NCI-H1694 (cell line): ENCODE results near the gene AKAIN1.

Experiments used
- DNase-seq: peaks from one replicate; lab custom pipeline; 2025; lab: John Stamatoyannopoulos, UW

Gene AKAIN1

GRCh38 chr18:5159080-5159479 is 38.0 kb downstream of the AKAIN1 start:
- DNase-seq: no peak

GRCh38 chr18:5158587-5158986 is 38.5 kb downstream of the AKAIN1 start:
- DNase-seq: no peak

GRCh38 chr18:5158172-5158571 is 38.9 kb downstream of the AKAIN1 start:
- no peak for DNase-seq

- no peak for DNase-seq
Measured at GRCh38 chr18:5155907-5156287, 41.2 kb downstream of the AKAIN1 start.

GRCh38 chr18:5155218-5155906 is 41.7 kb downstream of the AKAIN1 start:
- no peak for DNase-seq

- no peak for DNase-seq
Measured at GRCh38 chr18:5152343-5153020, 44.6 kb downstream of the AKAIN1 start.

GRCh38 chr18:5150894-5151293 is 46.2 kb downstream of the AKAIN1 start:
- DNase-seq: no peak

GRCh38 chr18:5146093-5146492 is 51.0 kb downstream of the AKAIN1 start:
- no peak for DNase-seq

- DNase-seq: no peak
Measured at GRCh38 chr18:5145168-5145825, 51.8 kb downstream of the AKAIN1 start.

- DNase-seq: no peak
Measured at GRCh38 chr18:5144629-5145028, 52.4 kb downstream of the AKAIN1 start.

- no peak for DNase-seq
Measured at GRCh38 chr18:5142859-5143258, 54.2 kb downstream of the AKAIN1 start.

GRCh38 chr18:5142131-5142530 is 54.9 kb downstream of the AKAIN1 start:
- no peak for DNase-seq

GRCh38 chr18:5137261-5137660 is 59.8 kb downstream of the AKAIN1 start:
- no peak for DNase-seq

GRCh38 chr18:5132987-5133386 is 64.1 kb downstream of the AKAIN1 start:
- no peak for DNase-seq

- DNase-seq: no peak
Measured at GRCh38 chr18:5122272-5122671, 74.8 kb downstream of the AKAIN1 start.

- DNase-seq: no peak
Measured at GRCh38 chr18:5110266-5110665, 86.8 kb downstream of the AKAIN1 start.

- DNase-seq: no peak
Measured at GRCh38 chr18:5107988-5108387, 89.1 kb downstream of the AKAIN1 start.

GRCh38 chr18:5106730-5107129 is 90.3 kb downstream of the AKAIN1 start:
- no peak for DNase-seq

GRCh38 chr18:5104246-5104645 is 92.8 kb downstream of the AKAIN1 start:
- DNase-seq: no peak

GRCh38 chr18:5103693-5104092 is 93.4 kb downstream of the AKAIN1 start:
- no peak for DNase-seq

- DNase-seq: no peak
Measured at GRCh38 chr18:5103286-5103685, 93.8 kb downstream of the AKAIN1 start.

GRCh38 chr18:5097116-5097703 is 99.8 kb downstream of the AKAIN1 start:
- DNase-seq: no peak

GRCh38 chr18:5095239-5095638 is 101.8 kb downstream of the AKAIN1 start:
- no peak for DNase-seq
